Ureter (tissue), 1 donor: ENCODE results near the gene FASN. TPM values are rescaled to one million over a fixed set of nuclear protein-coding genes. Genes with fewer than 3 reads are reported as not detected.
"Not testable (repeated sequence)": the region's sequence is repeated elsewhere in the genome, so short reads cannot be mapped to it uniquely, and the experiment has no call there.

Experiments used
- DNase-seq: peaks from one replicate; pipeline ENCODE4 v3.0.0-alpha.2; 2020; ENCODE audit warnings: low spot score
- total RNA-seq: library from RNA; stranded (reverse); gene quantifications from one replicate; pipeline ENCODE4 v1.2.4, GENCODE V29; 2023
- donor health status: DM: yes; HTN: yes; CAD: no.

FASN gene
- 165 TPM for total RNA-seq

GRCh38 chr17:82098169-82098938 is at the start of gene FASN:
FASN (minus strand) TSS chr17:82098236; CDS start chr17:82096445, 1,791 bp downstream.
- DNase-seq, result peak; percentile 95

- no peak for DNase-seq
These were observed 48.9 kb upstream of the FASN start for GRCh38 chr17:82146663-82147654.

GRCh38 chr17:82145550-82146155 is 47.6 kb upstream of the FASN start:
- DNase-seq, result no peak

- no peak for DNase-seq
These were observed 45.3 kb upstream of the FASN start for GRCh38 chr17:82143333-82143732.

- not testable (repeated sequence) for DNase-seq
These were observed 41.9 kb upstream of the FASN start for GRCh38 chr17:82139961-82140360.

GRCh38 chr17:82138511-82138992 is 40.5 kb upstream of the FASN start:
- DNase-seq, result no peak

GRCh38 chr17:82134101-82134500 is 36.1 kb upstream of the FASN start:
- DNase-seq, result peak; percentile 77

- peak; percentile 80 for DNase-seq
These were observed 35.3 kb upstream of the FASN start for GRCh38 chr17:82133166-82133953.

- no peak for DNase-seq
These were observed 31.1 kb upstream of the FASN start for GRCh38 chr17:82129095-82129494.

GRCh38 chr17:82128287-82128686 is 30.3 kb upstream of the FASN start:
- no peak for DNase-seq

GRCh38 chr17:82127704-82128103 is 29.7 kb upstream of the FASN start:
- DNase-seq, result no peak

- no peak for DNase-seq
These were observed 29.2 kb upstream of the FASN start for GRCh38 chr17:82127315-82127595.

GRCh38 chr17:82126556-82127314 is 28.7 kb upstream of the FASN start:
- DNase-seq, result no peak

- DNase-seq, result no peak
These were observed 26.1 kb upstream of the FASN start for GRCh38 chr17:82124101-82124500.

- DNase-seq, result no peak
These were observed 23.9 kb upstream of the FASN start for GRCh38 chr17:82121660-82122629.

GRCh38 chr17:82121246-82121645 is 23.2 kb upstream of the FASN start:
- no peak for DNase-seq

- no peak for DNase-seq
These were observed 22.1 kb upstream of the FASN start for GRCh38 chr17:82120148-82120547.

- no peak for DNase-seq
These were observed 20.9 kb upstream of the FASN start for GRCh38 chr17:82118815-82119380.

GRCh38 chr17:82118168-82118814 is 20.3 kb upstream of the FASN start:
- DNase-seq, result no peak
